HT1080 (cell line): ENCODE data around the gene TSPEAR. TPM values are rescaled to one million over a fixed set of nuclear protein-coding genes. Genes with fewer than 3 reads are reported as not detected.
"Not testable (repeated sequence)": the region's sequence is repeated elsewhere in the genome, so short reads cannot be mapped to it uniquely, and the experiment has no call there.

Experiments used
- DNase-seq: peaks from one replicate; pipeline ENCODE4 v3.0.0-alpha.2; 2015; ENCODE audit warnings: low read depth
- total RNA-seq: library from RNA; depleted of rRNA; stranded (reverse); fragments of >200 nt; shearing (Covaris generic); gene quantifications from 2 replicates; pipeline ENCODE4 v1.2.3, GENCODE V29; 2014

Gene TSPEAR
- total RNA-seq, 1 experiment from 2014 or later, result not detected

GRCh38 chr21:44574457-44575306, 136.7 kb downstream of the TSPEAR start:
- peak; percentile 23 for DNase-seq

GRCh38 chr21:44573630-44574456, 137.5 kb downstream of the TSPEAR start, which contains the start of gene KRTAP10-4:
TSS of gene KRTAP10-4 (plus strand) at chr21:44573729. CDS start at chr21:44573759, 30 bp downstream.
- DNase-seq, result not testable (repeated sequence)

GRCh38 chr21:44572959-44573583, 138.3 kb downstream of the TSPEAR start:
- DNase-seq, result peak; percentile 35

- DNase-seq, result no peak
Observed at GRCh38 chr21:44571844-44572782, 139.3 kb downstream of the TSPEAR start.

GRCh38 chr21:44571296-44571695, 140.1 kb downstream of the TSPEAR start:
- no peak for DNase-seq

GRCh38 chr21:44569861-44570517, 141.4 kb downstream of the TSPEAR start:
- DNase-seq, result no peak

- peak; percentile 16 for DNase-seq
Observed at GRCh38 chr21:44568667-44569556, 142.5 kb downstream of the TSPEAR start.

GRCh38 chr21:44568261-44568660, 143.1 kb downstream of the TSPEAR start:
- no peak for DNase-seq

- no peak for DNase-seq
Observed at GRCh38 chr21:44567481-44568171, 143.7 kb downstream of the TSPEAR start.

GRCh38 chr21:44566403-44566802, 145.0 kb downstream of the TSPEAR start:
- DNase-seq, result no peak

- DNase-seq, result no peak
Observed at GRCh38 chr21:44564886-44565598, 146.3 kb downstream of the TSPEAR start.

- DNase-seq, result no peak
Observed at GRCh38 chr21:44564099-44564498, 147.3 kb downstream of the TSPEAR start.

- DNase-seq, result no peak
Observed at GRCh38 chr21:44558695-44559094, 152.7 kb downstream of the TSPEAR start, which contains the start of gene KRTAP10-3. TSS of gene KRTAP10-3 (minus strand) at chr21:44558795. CDS start at chr21:44558715, 80 bp downstream.

- DNase-seq, result not testable (repeated sequence)
Observed at GRCh38 chr21:44558329-44558675, 153.1 kb downstream of the TSPEAR start.

GRCh38 chr21:44557491-44558328, 153.7 kb downstream of the TSPEAR start:
- DNase-seq, result no peak

- DNase-seq, result no peak
Observed at GRCh38 chr21:44556879-44557278, 154.5 kb downstream of the TSPEAR start.
